Gastrocnemius medialis (tissue), 4 donors: ENCODE measurements around the gene DOLPP1. TPM values are rescaled to one million over a fixed set of nuclear protein-coding genes. Genes with fewer than 3 reads are reported as not detected.
"Not testable (repeated sequence)": the region's sequence is repeated elsewhere in the genome, so short reads cannot be mapped to it uniquely, and the experiment has no call there.

Experiments
- ATAC-seq, 2 donors: fragments of 150-250 bp; one replicate each; pipeline ENCODE4 v1.9.1; 2016
- DNase-seq, 2 donors: peaks; one replicate each; pipeline ENCODE4 v3.0.0-alpha.2; 2019
- H3K27ac ChIP-seq, 4 donors: fragments of 200-600 bp; sonication (generic); 1 replicate in 1 of 4; 2 replicates in 3 of 4; pipeline ENCODE4 v1.5.1; 2016 to 2018; ENCODE audit warnings: mild to moderate bottlenecking in 2 of 4, moderate library complexity in 1 of 4
- H3K27me3 ChIP-seq, 3 donors: fragments of 200-600 bp; sonication (generic) in 2 of 3; 1 replicate in 1 of 3; 2 replicates in 2 of 3; pipeline versions ENCODE4 v1.5.1 to v1.6.0; 2016 to 2019; ENCODE audit warnings: mild to moderate bottlenecking in 1 of 3, moderate library complexity in 1 of 3
- H3K36me3 ChIP-seq, 2 donors: fragments of 200-600 bp; sonication (generic) in 1 of 2; one replicate each; pipeline ENCODE4 v1.5.1; 2017 to 2018
- H3K4me1 ChIP-seq, 2 donors: fragments of 200-600 bp; sonication (generic) in 1 of 2; one replicate each; pipeline ENCODE4 v1.5.1; 2016 to 2017; ENCODE audit warnings: mild to moderate bottlenecking in 2 of 2
- H3K4me3 ChIP-seq, 4 donors: fragments of 200-600 bp; sonication (generic) in 3 of 4; 1 replicate in 1 of 4; 2 replicates in 3 of 4; pipeline ENCODE4 v1.5.1; 2016 to 2019; ENCODE audit warnings: mild to moderate bottlenecking in 2 of 4
- H3K9me3 ChIP-seq, 3 donors: fragments of 200-600 bp; sonication (generic) in 2 of 3; 1 replicate in 1 of 3; 2 replicates in 2 of 3; pipeline ENCODE4 v1.5.1; 2016 to 2019
- POLR2A ChIP-seq, 2 donors: fragments of 450-650 bp; IDR thresholded peaks; one replicate each; pipeline ENCODE4 v1.6.1; 2017; ENCODE audit warnings: antibody characterized with exemption in 2 of 2, mild to moderate bottlenecking in 2 of 2, moderate library complexity in 2 of 2
- in situ Hi-C, 4 donors: fragments of 200-750 bp; cut with MboI; loops; one replicate each; pipeline versions ENCODE4 v1.15.0 to v1.8.0; 2017; ENCODE audit warnings: low sequenced_read_pairs in 4 of 4
- intact Hi-C: fragments of 100-400 bp; cut with DNase I; formaldehyde crosslinking; loops from one replicate; pipeline ENCODE4 v1.15.1; 2023; ENCODE audit warnings: low total_unique reads
- total RNA-seq, 4 donors: library from RNA; depleted of rRNA; stranded (reverse); fragments of >200 nt; gene quantifications; one replicate each; pipeline versions ENCODE4 v1.1.0 to v1.2.3, GENCODE V29; 2016
- TF ChIP-seq, protein P1 (sequence below), 5 experiments: fragments of 450-650 bp in 3 of 5; fragments of 200-600 bp in 2 of 5; sonication (generic) in 2 of 5; IDR thresholded peaks in 4 of 5; conservative IDR thresholded peaks in 1 of 5; 1 replicate in 4 of 5; 2 replicates in 1 of 5; pipeline ENCODE4 v1.5.1; 2016 to 2019; ENCODE audit warnings: antibody characterized with exemption in 5 of 5, mild to moderate bottlenecking in 3 of 5, moderate library complexity in 3 of 5

DOLPP1 gene, protein sequence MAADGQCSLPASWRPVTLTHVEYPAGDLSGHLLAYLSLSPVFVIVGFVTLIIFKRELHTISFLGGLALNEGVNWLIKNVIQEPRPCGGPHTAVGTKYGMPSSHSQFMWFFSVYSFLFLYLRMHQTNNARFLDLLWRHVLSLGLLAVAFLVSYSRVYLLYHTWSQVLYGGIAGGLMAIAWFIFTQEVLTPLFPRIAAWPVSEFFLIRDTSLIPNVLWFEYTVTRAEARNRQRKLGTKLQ
- 1 to 10 TPM; 1.6 to 4.7 (median 2.8) TPM for total RNA-seq

DNA sequence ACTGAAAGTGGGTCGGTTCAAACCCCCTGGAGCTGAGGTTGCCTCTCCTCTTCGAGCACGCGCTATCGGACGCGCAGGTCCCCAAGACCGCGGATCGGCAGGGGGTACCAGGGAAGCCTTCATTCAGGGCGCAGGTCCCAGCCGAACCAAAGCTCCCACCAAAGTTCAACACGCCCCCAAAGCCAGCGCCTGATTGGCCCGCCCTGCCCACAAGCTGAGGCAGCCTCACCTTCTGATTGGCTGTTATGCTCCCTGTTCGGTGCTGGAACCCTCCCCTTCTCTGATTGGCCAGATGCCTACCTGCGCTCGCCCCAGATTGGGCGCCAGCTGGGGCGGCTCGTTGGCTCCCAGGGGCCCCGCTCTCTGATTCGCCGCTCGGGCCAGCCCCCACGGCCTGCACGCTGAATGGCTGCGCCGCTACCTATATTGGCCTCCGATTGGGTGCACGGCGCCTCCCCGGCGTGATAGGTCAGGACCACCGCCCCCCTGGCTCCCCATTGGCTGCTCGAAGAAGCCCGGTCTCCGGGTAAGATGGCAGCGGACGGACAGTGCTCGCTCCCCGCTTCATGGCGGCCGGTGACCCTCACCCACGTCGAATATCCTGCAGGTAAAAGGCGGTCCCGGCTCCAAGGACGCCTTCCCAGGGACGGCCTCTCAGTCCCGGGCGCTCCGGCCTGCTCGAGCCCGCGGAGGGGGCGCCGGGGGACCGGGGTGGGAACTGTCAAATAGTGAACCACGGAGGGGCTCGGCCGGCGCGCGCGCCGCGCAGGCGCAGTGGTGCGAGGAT lies at the start of gene DOLPP1:
TSS of gene DOLPP1 (plus strand) at position 511 of the 787 bp plus-strand sequence. CDS start at position 532, 21 bp downstream.
- Histone ChIP-seq H3K27me3 (no peaks in the 10 kb centered on the region), H3K27ac (peak within 1 kb of the TSS; percentile 84 to 96 (median 93)), H3K9me3 (no peaks in the 10 kb centered on the region), H3K4me3 (peak within 1 kb of the TSS; percentile 77 to 89 (median 82)), H3K4me1 (peaks cover 10 to 19% of the 10 kb centered on the region in 2 donors), H3K36me3 (peaks cover 0 to 8% of the 10 kb centered on the region in 2 donors)
- in situ Hi-C loops: no loop called here
- TF ChIP-seq, protein P1, sequence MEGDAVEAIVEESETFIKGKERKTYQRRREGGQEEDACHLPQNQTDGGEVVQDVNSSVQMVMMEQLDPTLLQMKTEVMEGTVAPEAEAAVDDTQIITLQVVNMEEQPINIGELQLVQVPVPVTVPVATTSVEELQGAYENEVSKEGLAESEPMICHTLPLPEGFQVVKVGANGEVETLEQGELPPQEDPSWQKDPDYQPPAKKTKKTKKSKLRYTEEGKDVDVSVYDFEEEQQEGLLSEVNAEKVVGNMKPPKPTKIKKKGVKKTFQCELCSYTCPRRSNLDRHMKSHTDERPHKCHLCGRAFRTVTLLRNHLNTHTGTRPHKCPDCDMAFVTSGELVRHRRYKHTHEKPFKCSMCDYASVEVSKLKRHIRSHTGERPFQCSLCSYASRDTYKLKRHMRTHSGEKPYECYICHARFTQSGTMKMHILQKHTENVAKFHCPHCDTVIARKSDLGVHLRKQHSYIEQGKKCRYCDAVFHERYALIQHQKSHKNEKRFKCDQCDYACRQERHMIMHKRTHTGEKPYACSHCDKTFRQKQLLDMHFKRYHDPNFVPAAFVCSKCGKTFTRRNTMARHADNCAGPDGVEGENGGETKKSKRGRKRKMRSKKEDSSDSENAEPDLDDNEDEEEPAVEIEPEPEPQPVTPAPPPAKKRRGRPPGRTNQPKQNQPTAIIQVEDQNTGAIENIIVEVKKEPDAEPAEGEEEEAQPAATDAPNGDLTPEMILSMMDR (IDR thresholded peaks at IDR 0.05 in 4 of 5, conservative IDR thresholded peaks at IDR 0.05 in 1 of 5): no peak
- TF ChIP-seq POLR2A (IDR thresholded peaks at IDR 0.05): peak; percentile 83 to 85
- intact Hi-C loops: loop anchor here (2.0 to 5.0 kb wide), 2 partner anchors 30 to 43 kb away; partner anchors contain the start of genes CRAT, MIGA2 and PTPA
- DNase-seq (peak; percentile 99), ATAC-seq (peak; percentile 92 to 94)

DNA sequence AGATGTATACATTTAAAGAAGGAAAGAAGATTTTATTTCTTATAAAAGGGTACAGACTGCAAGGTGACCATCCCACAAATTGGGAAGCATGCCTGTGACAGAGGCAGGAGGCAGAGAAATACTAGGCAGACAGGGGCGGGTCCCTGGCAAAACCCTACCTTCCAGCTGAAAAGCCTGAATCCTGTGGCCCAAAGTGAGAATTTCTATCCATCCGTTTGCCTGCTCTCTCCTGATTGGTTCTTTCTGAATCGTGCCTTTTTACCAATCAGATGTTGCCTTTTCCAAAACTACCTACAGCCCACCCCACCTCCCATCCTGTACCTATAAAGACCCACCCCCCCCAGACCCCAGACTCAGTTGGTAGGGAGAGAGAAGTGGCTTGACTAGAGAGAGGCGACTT lies 49.4 kb upstream of the DOLPP1 start:
- no peak overlapping the region for H3K4me3 ChIP-seq
- no peak overlapping the region for H3K27ac ChIP-seq
- intact Hi-C loops (no loop called here), in situ Hi-C loops (no loop called here)
- no peak for TF ChIP-seq POLR2A (IDR thresholded peaks at IDR 0.05)
- TF ChIP-seq, protein P1 (IDR thresholded peaks at IDR 0.05 in 4 of 5, conservative IDR thresholded peaks at IDR 0.05 in 1 of 5): no peak
- no peaks in the 10 kb centered on the region for H3K27me3 ChIP-seq
- no peaks in the 10 kb centered on the region for H3K36me3 ChIP-seq
- peaks cover 15 to 20% of the 10 kb centered on the region in 2 donors for H3K4me1 ChIP-seq
- no peak for ATAC-seq
- no peaks in the 10 kb centered on the region for H3K9me3 ChIP-seq
- no peak for DNase-seq

DNA sequence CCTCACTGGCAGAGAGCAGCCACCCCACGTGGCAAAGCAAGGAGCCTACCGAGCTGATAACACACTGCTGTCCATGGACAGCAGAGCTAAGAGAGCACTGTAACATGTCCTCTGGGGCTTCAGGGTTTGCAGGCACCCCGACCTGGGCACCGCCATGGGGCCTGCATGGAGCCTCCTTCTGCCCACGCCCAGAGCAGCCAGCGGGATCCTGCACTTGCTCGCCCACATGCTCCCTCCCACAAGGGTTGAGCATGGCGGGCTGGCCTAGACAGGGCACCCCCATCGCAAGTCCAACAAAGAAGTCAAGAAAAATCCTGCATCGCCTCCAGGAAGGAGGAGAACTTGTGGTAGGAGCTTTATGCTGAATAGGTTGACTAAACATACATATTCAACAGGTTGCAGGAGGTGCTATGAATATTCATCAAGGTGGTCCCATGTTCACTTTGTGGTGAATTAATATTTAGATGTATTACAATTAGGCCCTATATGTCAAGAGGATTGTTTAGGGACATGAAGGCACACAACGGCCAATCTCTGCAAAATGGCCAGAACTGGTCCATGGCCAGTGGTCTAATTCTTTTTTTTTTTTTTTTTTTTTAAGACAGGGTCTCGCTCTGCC lies 48.3 kb upstream of the DOLPP1 start:
- Histone ChIP-seq H3K27me3 (no peaks in the 10 kb centered on the region), H3K36me3 (no peaks in the 10 kb centered on the region), H3K4me3 (no peak overlapping the region), H3K9me3 (no peaks in the 10 kb centered on the region), H3K4me1 (peaks cover 10 to 14% of the 10 kb centered on the region in 2 donors), H3K27ac (no peak overlapping the region)
- intact Hi-C loops: no loop called here
- DNase-seq (no peak), ATAC-seq (no peak)
- in situ Hi-C loops: no loop called here
- TF ChIP-seq, protein P1 (IDR thresholded peaks at IDR 0.05 in 4 of 5, conservative IDR thresholded peaks at IDR 0.05 in 1 of 5): no peak
- TF ChIP-seq POLR2A (IDR thresholded peaks at IDR 0.05): no peak

DNA sequence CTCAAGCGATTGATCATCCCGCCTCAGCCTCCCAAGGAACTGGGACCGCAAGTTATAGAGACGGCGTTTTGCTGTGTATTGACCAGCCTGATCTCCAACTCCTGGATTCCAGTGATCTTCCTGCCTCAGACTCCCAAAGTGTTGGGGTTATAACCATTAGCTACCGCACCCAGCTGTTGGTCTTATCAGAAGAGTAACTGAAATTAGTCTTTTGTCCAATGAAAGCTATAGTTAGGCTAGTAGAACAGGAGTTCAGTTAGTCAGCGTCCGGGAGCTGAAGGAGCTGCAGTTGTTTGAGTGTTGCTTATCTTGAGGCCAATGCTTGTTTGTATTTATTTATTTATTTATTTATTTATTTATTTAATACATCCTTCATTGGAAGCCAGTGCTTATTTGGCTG lies 47.7 kb upstream of the DOLPP1 start:
- Histone ChIP-seq H3K27ac (no peak overlapping the region), H3K4me3 (no peak overlapping the region), H3K9me3 (no peaks in the 10 kb centered on the region), H3K27me3 (no peaks in the 10 kb centered on the region), H3K4me1 (peaks cover 14 to 19% of the 10 kb centered on the region in 2 donors), H3K36me3 (no peaks in the 10 kb centered on the region)
- in situ Hi-C loops: no loop called here
- TF ChIP-seq POLR2A (IDR thresholded peaks at IDR 0.05): no peak
- TF ChIP-seq, protein P1 (IDR thresholded peaks at IDR 0.05 in 4 of 5, conservative IDR thresholded peaks at IDR 0.05 in 1 of 5): no peak
- ATAC-seq: no peak
- no peak for DNase-seq
- intact Hi-C loops: no loop called here

DNA sequence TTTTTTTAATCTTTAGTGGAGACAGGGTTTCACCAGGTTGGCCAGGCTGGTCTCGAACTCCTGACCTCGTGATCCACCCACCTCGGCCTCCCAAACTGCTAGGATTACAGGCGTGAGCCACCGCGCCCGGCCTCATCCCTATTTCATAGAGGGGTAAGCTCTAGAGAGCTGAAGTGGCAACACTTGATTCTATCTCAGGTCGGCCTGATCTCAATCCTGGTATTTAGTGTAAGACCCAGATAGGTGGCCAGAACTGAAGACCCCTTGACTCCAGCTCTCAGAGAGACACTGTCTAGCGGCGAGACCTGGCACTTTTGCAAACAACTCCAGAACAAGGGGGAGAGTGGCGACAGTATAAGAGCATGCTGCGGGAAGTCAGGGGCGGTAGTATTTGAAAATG lies 45.1 kb upstream of the DOLPP1 start:
- peaks cover 18 to 21% of the 10 kb centered on the region in 2 donors for H3K4me1 ChIP-seq
- H3K36me3 ChIP-seq, in situ Hi-C loops, H3K27me3 ChIP-seq, DNase-seq, H3K9me3 ChIP-seq: not testable (repeated sequence)
- peak overlapping the region; percentile 37 to 98 (median 86) for H3K4me3 ChIP-seq
- peak; percentile 32 to 50 for ATAC-seq
- intact Hi-C loops: loop anchor here (5.0 kb wide), 2 partner anchors 46 to 89 kb away; partner anchors contain the start of genes DOLK, DOLPP1 and NUP188
- H3K27ac ChIP-seq: peak overlapping the region; percentile 79 to 94 (median 87)
